Caco-2 (cell line): ENCODE measurements around the gene TLR10. TPM values are rescaled to one million over a fixed set of nuclear protein-coding genes. Genes with fewer than 3 reads are reported as not detected.

ENCODE experiments used
- BruUV-seq: library from RNA; stranded (reverse); fragments of 400-500 nt; replicated peaks from 2 replicates; lab custom pipeline; 2021; lab: Mats Ljungman, UMichigan
- CTCF ChIA-PET: fragments of 300-600 bp; sonication (Branson Sonifier 250); formaldehyde crosslinking; loops from one replicate; lab custom pipeline; 2022; ENCODE audit warnings: antibody characterized with exemption; lab: Charles Lee
- POLR2A ChIA-PET: fragments of 300-600 bp; sonication (Branson Sonifier 250); formaldehyde crosslinking; loops from one replicate; lab custom pipeline; 2022; ENCODE audit warnings: antibody characterized with exemption; lab: Charles Lee
- DNase-seq, 2 experiments: peaks; one replicate each; pipeline versions ENCODE4 v3.0.0 to v3.0.0-alpha.2; 2020 to 2022
- H3K27me3 ChIP-seq: replicated peaks from 2 replicates; pipeline ENCODE4 v1.6.0; 2011; ENCODE audit warnings: low read length; ENCODE audit not compliant: control insufficient read depth, insufficient read depth
- H3K36me3 ChIP-seq: 2 replicates; pipeline ENCODE4 v1.5.1; 2011; ENCODE audit warnings: low read length; ENCODE audit not compliant: control insufficient read depth, insufficient read depth
- H3K4me1 ChIP-seq: fragments of 250-450 bp; sonication (Bioruptor Pico); 2 replicates; pipeline ENCODE4 v1.5.1; 2020; ENCODE audit warnings: mild to moderate bottlenecking
- H3K4me3 ChIP-seq: 2 replicates; pipeline ENCODE4 v1.5.1; 2011; ENCODE audit warnings: low read depth, mild to moderate bottlenecking, control low read depth, low read length
- H3K9me3 ChIP-seq: fragments of 250-450 bp; sonication (Bioruptor Pico); 2 replicates; pipeline ENCODE4 v1.5.1; 2020; ENCODE audit warnings: mild to moderate bottlenecking, moderate library complexity
- H3K27ac Mint-ChIP-seq: one replicate; pipeline ENCODE4 v1.8.0; 2022; ENCODE audit warnings: mixed read lengths; ENCODE audit not compliant: unreplicated experiment
- H3K27me3 Mint-ChIP-seq: one replicate; pipeline ENCODE4 v1.8.0; 2022; ENCODE audit warnings: mixed read lengths; ENCODE audit not compliant: insufficient read depth, unreplicated experiment
- H3K36me3 Mint-ChIP-seq: one replicate; pipeline ENCODE4 v1.8.0; 2022; ENCODE audit warnings: mild to moderate bottlenecking, mixed read lengths; ENCODE audit not compliant: insufficient read depth, unreplicated experiment
- H3K4me1 Mint-ChIP-seq: one replicate; pipeline ENCODE4 v1.8.0; 2022; ENCODE audit warnings: low read depth, mixed read lengths; ENCODE audit not compliant: unreplicated experiment
- H3K4me3 Mint-ChIP-seq: one replicate; pipeline ENCODE4 v1.8.0; 2022; ENCODE audit warnings: mild to moderate bottlenecking, moderate library complexity, mixed read lengths; ENCODE audit not compliant: unreplicated experiment
- H3K9me3 Mint-ChIP-seq: one replicate; pipeline ENCODE4 v1.8.0; 2022; ENCODE audit warnings: mixed read lengths; ENCODE audit not compliant: unreplicated experiment
- intact Hi-C: fragments of 100-400 bp; cut with micrococcal nuclease; formaldehyde crosslinking; loops from one replicate; pipeline ENCODE4 v1.10.0; 2022; ENCODE audit not compliant: unreplicated experiment
- total RNA-seq: library from RNA; stranded (reverse); gene quantifications from 2 replicates; pipeline ENCODE4 v1.2.3, GENCODE V29; 2022
- TF ChIP-seq, protein P1 (sequence below), 2 experiments: fragments of 200-600 bp in 1 of 2; IDR thresholded peaks; 1 replicate in 1 of 2; 2 replicates in 1 of 2; pipeline versions ENCODE4 v1.5.1 to v1.8.0; 2011 to 2022; ENCODE audit warnings: antibody characterized with exemption in 1 of 2, control low read depth in 1 of 2, inconsistent platforms in 1 of 2, low read depth in 1 of 2, low read length in 1 of 2, mild to moderate bottlenecking in 1 of 2, moderate library complexity in 1 of 2; ENCODE audit not compliant: insufficient read depth in 1 of 2, severe bottlenecking in 1 of 2, unreplicated experiment in 1 of 2

Gene TLR10
- total RNA-seq, 1 experiment from 2014 or later, result not detected

DNA sequence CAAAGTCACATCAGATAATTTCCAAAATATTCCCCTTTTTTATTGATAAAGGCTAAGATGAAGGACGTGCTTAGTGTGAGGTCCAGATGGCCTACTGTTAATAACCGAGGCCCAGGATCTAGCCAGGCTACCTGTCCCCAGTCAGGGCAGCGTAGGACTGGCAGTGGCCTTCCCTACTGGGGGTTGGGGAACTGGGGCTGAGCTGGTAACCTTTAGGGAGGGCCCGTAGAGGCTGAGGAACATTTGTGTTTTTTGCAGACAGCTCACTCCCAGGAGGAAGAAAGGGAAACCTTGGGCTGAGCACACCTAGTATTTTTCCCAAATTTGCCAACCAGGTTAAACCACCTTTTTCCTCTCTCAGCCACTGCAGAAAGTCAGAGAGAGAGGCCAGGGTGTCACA lies 59.7 kb downstream of the TLR10 start:
- H3K9me3 ChIP-seq, result no peaks in the 10 kb centered on the region
- no peak overlapping the region for H3K4me3 ChIP-seq
- Mint-ChIP-seq H3K9me3 (no peaks in the 10 kb centered on the region), H3K4me1 (peaks cover 12% of the 10 kb centered on the region), H3K27ac (no peak overlapping the region), H3K27me3 (no peaks in the 10 kb centered on the region), H3K4me3 (no peak overlapping the region), H3K36me3 (no peaks in the 10 kb centered on the region)
- no TSS peak for BruUV-seq
- POLR2A ChIA-PET, result no interaction called here
- TF ChIP-seq, protein P1, sequence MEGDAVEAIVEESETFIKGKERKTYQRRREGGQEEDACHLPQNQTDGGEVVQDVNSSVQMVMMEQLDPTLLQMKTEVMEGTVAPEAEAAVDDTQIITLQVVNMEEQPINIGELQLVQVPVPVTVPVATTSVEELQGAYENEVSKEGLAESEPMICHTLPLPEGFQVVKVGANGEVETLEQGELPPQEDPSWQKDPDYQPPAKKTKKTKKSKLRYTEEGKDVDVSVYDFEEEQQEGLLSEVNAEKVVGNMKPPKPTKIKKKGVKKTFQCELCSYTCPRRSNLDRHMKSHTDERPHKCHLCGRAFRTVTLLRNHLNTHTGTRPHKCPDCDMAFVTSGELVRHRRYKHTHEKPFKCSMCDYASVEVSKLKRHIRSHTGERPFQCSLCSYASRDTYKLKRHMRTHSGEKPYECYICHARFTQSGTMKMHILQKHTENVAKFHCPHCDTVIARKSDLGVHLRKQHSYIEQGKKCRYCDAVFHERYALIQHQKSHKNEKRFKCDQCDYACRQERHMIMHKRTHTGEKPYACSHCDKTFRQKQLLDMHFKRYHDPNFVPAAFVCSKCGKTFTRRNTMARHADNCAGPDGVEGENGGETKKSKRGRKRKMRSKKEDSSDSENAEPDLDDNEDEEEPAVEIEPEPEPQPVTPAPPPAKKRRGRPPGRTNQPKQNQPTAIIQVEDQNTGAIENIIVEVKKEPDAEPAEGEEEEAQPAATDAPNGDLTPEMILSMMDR (IDR thresholded peaks at IDR 0.05; ENCODE audit: insufficient read depth in 1 of 2, low read depth in 1 of 2, low read length in 1 of 2, severe bottlenecking in 1 of 2, unreplicated experiment in 1 of 2), result no peak
- intact Hi-C loops, result no loop called here
- H3K36me3 ChIP-seq, result no peaks in the 10 kb centered on the region
- H3K27me3 ChIP-seq, result no peaks in the 10 kb centered on the region
- no peak for DNase-seq
- CTCF ChIA-PET, result interaction anchor here (0.9 kb wide), 1 partner anchor 654 kb away, joined by 3 read pairs; no protein-coding TSS in a partner anchor
- H3K4me1 ChIP-seq, result peaks cover 20% of the 10 kb centered on the region

Other genes starting within 250 kb of the TLR10 start
- gene KLF3, start 118.8 kb downstream of the TLR10 start, total RNA-seq, result 33.2 and 34.8 TPM in 2 replicates
- gene TLR1, start 21.8 kb upstream of the TLR10 start, total RNA-seq, result not detected in 2 replicates
- not detected in 2 replicates for gene TLR6, start 73.8 kb upstream of the TLR10 start, total RNA-seq
- gene FAM114A1, start 84.8 kb upstream of the TLR10 start, total RNA-seq, result 20.8 and 21.7 TPM in 2 replicates
- gene TMEM156, start 249.4 kb upstream of the TLR10 start, total RNA-seq, result not detected in 2 replicates